Measurements from ENCODE around the gene CFAP100.

Gene CFAP100

GRCh38 chr3:126484148-126484547 is 89.4 kb downstream of the CFAP100 start:
- Mint-ChIP-seq H3K27me3 (ENCODE audit: low read depth, poor library complexity) (peaks cover 2% of the 10 kb centered on the region), H3K9me3 (no peaks in the 10 kb centered on the region), H3K36me3 (ENCODE audit: low read depth) (no peaks in the 10 kb centered on the region), H3K4me1 (peaks cover 32% of the 10 kb centered on the region), H3K27ac (peak overlapping the region; percentile 2), H3K4me3 (no peak overlapping the region)
- no peak for TF ChIP-seq CTCF (IDR thresholded peaks at IDR 0.05)
- DNase-seq: no peak

DNA sequence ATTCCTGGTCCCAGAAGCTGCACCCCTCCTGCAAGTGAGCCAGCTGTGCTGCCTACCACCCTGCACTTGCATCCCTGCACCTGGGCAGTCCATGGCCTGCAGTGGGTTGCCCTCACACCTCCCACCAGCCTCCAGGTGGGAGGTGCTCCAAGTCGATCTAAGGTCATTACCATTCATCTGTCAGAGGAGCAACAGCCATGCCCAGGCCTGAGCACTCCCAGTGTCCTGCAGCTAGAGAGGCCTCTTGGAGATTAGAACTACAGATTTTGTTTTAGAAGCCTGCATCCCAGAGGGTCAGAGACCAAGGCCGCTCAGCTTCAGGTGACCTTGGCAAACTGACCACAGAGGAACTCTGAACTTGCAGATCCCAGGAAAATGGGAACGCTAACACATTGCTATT is 90.0 kb downstream of the CFAP100 start:
- peaks cover 32% of the 10 kb centered on the region for H3K4me1 Mint-ChIP-seq
- peak overlapping the region; percentile 49 for H3K27ac Mint-ChIP-seq
- no peaks in the 10 kb centered on the region for H3K36me3 Mint-ChIP-seq (ENCODE audit: low read depth)
- TF ChIP-seq CTCF (IDR thresholded peaks at IDR 0.05): no peak
- no peak for DNase-seq
- peaks cover 2% of the 10 kb centered on the region for H3K27me3 Mint-ChIP-seq (ENCODE audit: low read depth, poor library complexity)
- H3K9me3 Mint-ChIP-seq: no peaks in the 10 kb centered on the region
- H3K4me3 Mint-ChIP-seq: no peak overlapping the region

DNA sequence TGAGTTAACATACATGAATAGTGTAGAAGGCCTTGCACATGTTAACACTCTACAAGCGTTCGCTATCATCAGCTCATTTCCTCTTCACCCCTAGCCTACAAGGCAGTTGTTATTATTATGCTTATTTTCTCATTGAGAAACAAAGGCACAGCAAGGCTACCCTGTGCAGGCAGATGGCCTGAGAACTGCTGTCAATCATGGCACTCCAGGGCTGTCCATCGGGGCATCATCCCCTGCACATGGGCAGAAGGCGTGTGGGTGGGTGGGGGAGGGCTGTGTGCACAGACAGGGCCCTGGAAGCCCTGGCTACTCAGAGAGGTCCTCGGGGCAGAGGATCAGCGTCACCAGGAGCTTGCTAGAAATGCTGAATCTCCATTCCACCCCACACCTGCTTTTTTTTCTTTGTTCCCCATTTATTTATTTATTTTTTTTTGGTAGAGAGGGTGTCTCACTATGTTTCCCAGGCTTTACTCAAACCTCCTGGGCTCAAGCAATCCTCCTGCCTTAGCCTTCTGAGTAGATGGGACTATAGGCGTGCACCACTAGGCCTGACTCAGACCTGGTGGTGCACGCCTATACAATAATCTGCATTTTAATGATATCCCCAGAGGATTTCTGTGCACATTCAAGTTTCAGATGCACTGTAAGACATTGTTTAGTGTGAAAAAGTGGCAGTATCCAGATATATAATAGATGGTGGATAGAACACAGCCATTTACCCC is 90.6 kb downstream of the CFAP100 start:
- Mint-ChIP-seq H3K4me1 (peaks cover 32% of the 10 kb centered on the region), H3K9me3 (no peaks in the 10 kb centered on the region), H3K27me3 (ENCODE audit: low read depth, poor library complexity) (peaks cover 3% of the 10 kb centered on the region), H3K36me3 (ENCODE audit: low read depth) (no peaks in the 10 kb centered on the region), H3K27ac (peak overlapping the region; percentile 25), H3K4me3 (no peak overlapping the region)
- TF ChIP-seq CTCF (IDR thresholded peaks at IDR 0.05): no peak
- DNase-seq: no peak

GRCh38 chr3:126485956-126486355 is 91.2 kb downstream of the CFAP100 start:
- H3K4me1 Mint-ChIP-seq: peaks cover 32% of the 10 kb centered on the region
- H3K4me3 Mint-ChIP-seq: no peak overlapping the region
- no peaks in the 10 kb centered on the region for H3K9me3 Mint-ChIP-seq
- no peaks in the 10 kb centered on the region for H3K36me3 Mint-ChIP-seq (ENCODE audit: low read depth)
- DNase-seq: no peak
- peaks cover 4% of the 10 kb centered on the region for H3K27me3 Mint-ChIP-seq (ENCODE audit: low read depth, poor library complexity)
- H3K27ac Mint-ChIP-seq: peak overlapping the region; percentile 25
- no peak for TF ChIP-seq CTCF (IDR thresholded peaks at IDR 0.05)

Measured in nephron progenitor cell (in vitro differentiated cells).